HepG2 (cell line): Measurements from ENCODE around the gene PAIP2. TPM values are rescaled to one million over a fixed set of nuclear protein-coding genes. Genes with fewer than 3 reads are reported as not detected.

Experiments
- ATF1 ChIP-seq: IDR thresholded peaks from 2 replicates; pipeline ENCODE4 v1.6.1; 2016; ENCODE audit warnings: mild to moderate bottlenecking, control low read depth
- JUNB ChIP-seq: sonication (generic); formaldehyde crosslinking; IDR thresholded peaks from 2 replicates; pipeline ENCODE4 v1.8.0; 2022; ENCODE audit warnings: missing genetic modification reagents, mild to moderate bottlenecking, borderline replicate concordance
- NBN ChIP-seq: fragments of 450-650 bp; conservative IDR thresholded peaks from 2 replicates; pipeline ENCODE4 v1.6.1; 2017
- PHF21A ChIP-seq: sonication (generic); formaldehyde crosslinking; IDR thresholded peaks from 2 replicates; pipeline ENCODE4 v1.5.0; 2020; ENCODE audit warnings: mild to moderate bottlenecking, missing genetic modification reagents
- PPARG ChIP-seq: conservative IDR thresholded peaks from 2 replicates; pipeline ENCODE4 v1.6.1; 2016; ENCODE audit warnings: missing biosample characterization, missing genetic modification reagents
- PRDM15 ChIP-seq: sonication (generic); formaldehyde crosslinking; IDR thresholded peaks from 2 replicates; pipeline ENCODE4 v1.4.0; 2020; ENCODE audit warnings: missing genetic modification reagents
- SRSF1 ChIP-seq: fragments of 200-400 bp; formaldehyde crosslinking; optimal IDR thresholded peaks from 2 replicates; pipeline ENCODE3; 2017; ENCODE audit warnings: mild to moderate bottlenecking, low read depth, low read length, moderate library complexity
- SSRP1 ChIP-seq: IDR thresholded peaks from 2 replicates; pipeline ENCODE4 v1.6.1; 2016; ENCODE audit warnings: control low read depth
- TEAD2 ChIP-seq: sonication (generic); formaldehyde crosslinking; IDR thresholded peaks from 2 replicates; pipeline ENCODE4 v1.9.0; 2021; ENCODE audit warnings: missing genetic modification reagents
- TP53 ChIP-seq: sonication (generic); formaldehyde crosslinking; conservative IDR thresholded peaks from 2 replicates; pipeline ENCODE4 v1.4.0; 2020; ENCODE audit warnings: missing genetic modification reagents
- XBP1 ChIP-seq: sonication (generic); formaldehyde crosslinking; IDR thresholded peaks from 2 replicates; pipeline ENCODE4 v1.5.0; 2020; ENCODE audit warnings: missing genetic modification reagents
- YY1 ChIP-seq: IDR thresholded peaks from 2 replicates; pipeline ENCODE4 v1.6.1; 2011; ENCODE audit warnings: low read length, low read depth, moderate library complexity, mild to moderate bottlenecking; ENCODE audit not compliant: insufficient read depth, insufficient replicate concordance
- ZFP62 ChIP-seq: sonication (generic); formaldehyde crosslinking; IDR thresholded peaks from 2 replicates; pipeline ENCODE4 v1.4.0; 2020; ENCODE audit warnings: missing genetic modification reagents
- ZNF263 ChIP-seq: sonication (generic); formaldehyde crosslinking; IDR thresholded peaks from 2 replicates; pipeline ENCODE4 v1.4.0; 2020; ENCODE audit warnings: missing genetic modification reagents
- ZNF350 ChIP-seq: sonication (generic); formaldehyde crosslinking; IDR thresholded peaks from 2 replicates; pipeline ENCODE4 v1.4.0; 2020; ENCODE audit warnings: mild to moderate bottlenecking, low read depth, missing genetic modification reagents, borderline replicate concordance
- ZNF530 ChIP-seq: sonication (generic); formaldehyde crosslinking; IDR thresholded peaks from 2 replicates; pipeline ENCODE4 v1.5.0; 2020; ENCODE audit warnings: low read depth, mild to moderate bottlenecking, missing genetic modification reagents
- ZNF768 ChIP-seq: sonication (generic); formaldehyde crosslinking; IDR thresholded peaks from 2 replicates; pipeline ENCODE4 v1.4.0; 2020; ENCODE audit warnings: missing genetic modification reagents
- ZNF83 ChIP-seq: sonication (generic); formaldehyde crosslinking; IDR thresholded peaks from 2 replicates; pipeline ENCODE4 v1.4.0; 2020; ENCODE audit warnings: missing genetic modification reagents, mild to moderate bottlenecking, borderline replicate concordance
- polyA plus RNA-seq, 8 experiments: library from polyadenylated mRNA; depleted of rRNA in 3 of 8; stranded (reverse) in 7 of 8; unstranded in 1 of 8; fragments of >200 nt; fragmentation: Illumina TruSeq in 4 of 8; extraction: Trizol in 4 of 8; gene quantifications; 2 replicates each; pipeline versions ENCODE4 v1.2.1 to v1.2.3, GENCODE V29; 2011 to 2016; ENCODE audit warnings: low read depth in 4 of 8, missing spikeins in 1 of 8, mixed read lengths in 1 of 8; ENCODE audit not compliant: insufficient read depth in 1 of 8
- total RNA-seq, 5 experiments: library from RNA; depleted of rRNA; stranded (reverse); fragments of >200 nt; fragmentation: Illumina TruSeq; extraction: Trizol; gene quantifications; 2 replicates each; pipeline ENCODE4 v1.2.3, GENCODE V29; 2016; ENCODE audit warnings: low read depth in 1 of 5
- TF ChIP-seq, protein P1 (sequence below): sonication (generic); formaldehyde crosslinking; IDR thresholded peaks from 2 replicates; pipeline ENCODE4 v1.4.0; 2020; ENCODE audit warnings: missing genetic modification reagents, borderline replicate concordance
- TF ChIP-seq, protein P2 (sequence below): sonication (generic); formaldehyde crosslinking; conservative IDR thresholded peaks from 2 replicates; pipeline ENCODE4 v1.8.0; 2022; ENCODE audit warnings: low read depth, missing genetic modification reagents
- TF ChIP-seq, protein P3 (sequence below): sonication (generic); formaldehyde crosslinking; IDR thresholded peaks from 2 replicates; pipeline ENCODE4 v1.8.1; 2022; ENCODE audit warnings: mild to moderate bottlenecking, missing genetic modification reagents

The PAIP2 gene
- total and polyA plus RNA-seq, 2 of the 13 experiments (the other 11 are each of a cell fraction or from before 2014, with no cell fraction given) = 61.5 to 76.3 TPM

DNA sequence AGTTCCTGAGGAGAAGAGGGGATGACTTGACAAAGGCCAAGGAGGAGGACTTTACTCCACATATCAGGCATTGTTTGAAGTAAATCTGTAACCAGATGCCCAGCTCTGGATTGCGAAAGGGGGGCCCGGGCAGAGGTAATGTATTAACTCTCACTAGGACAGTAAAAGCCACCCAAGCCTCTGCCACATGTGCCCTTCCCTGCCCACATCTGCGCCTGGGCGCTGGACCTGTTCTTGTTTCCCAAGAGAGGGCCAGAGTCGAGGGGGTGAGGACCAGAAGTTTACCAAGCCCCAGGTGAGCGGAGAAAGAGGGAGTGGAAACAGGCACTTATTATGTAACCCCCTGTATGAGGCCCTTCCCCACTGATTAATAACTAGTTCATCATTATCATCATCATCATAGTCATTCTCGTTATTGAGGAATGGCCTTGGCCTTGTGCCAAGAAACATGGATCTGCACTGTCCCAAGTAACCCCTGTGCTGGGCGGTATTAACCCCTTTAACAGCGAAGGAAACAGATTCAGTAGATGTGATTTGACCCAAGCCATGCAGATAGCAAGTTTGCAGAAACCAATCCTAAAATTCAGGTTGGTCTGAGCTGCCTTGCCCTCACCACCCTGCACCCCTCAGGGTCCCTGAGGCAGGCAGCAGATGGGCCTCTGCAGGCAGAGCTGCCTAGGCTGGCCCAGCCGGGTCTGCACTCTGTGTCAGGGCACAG lies 41.8 kb downstream of the PAIP2 start, which contains the start of gene SLC23A1 (continued):
- TF ChIP-seq, protein P1, sequence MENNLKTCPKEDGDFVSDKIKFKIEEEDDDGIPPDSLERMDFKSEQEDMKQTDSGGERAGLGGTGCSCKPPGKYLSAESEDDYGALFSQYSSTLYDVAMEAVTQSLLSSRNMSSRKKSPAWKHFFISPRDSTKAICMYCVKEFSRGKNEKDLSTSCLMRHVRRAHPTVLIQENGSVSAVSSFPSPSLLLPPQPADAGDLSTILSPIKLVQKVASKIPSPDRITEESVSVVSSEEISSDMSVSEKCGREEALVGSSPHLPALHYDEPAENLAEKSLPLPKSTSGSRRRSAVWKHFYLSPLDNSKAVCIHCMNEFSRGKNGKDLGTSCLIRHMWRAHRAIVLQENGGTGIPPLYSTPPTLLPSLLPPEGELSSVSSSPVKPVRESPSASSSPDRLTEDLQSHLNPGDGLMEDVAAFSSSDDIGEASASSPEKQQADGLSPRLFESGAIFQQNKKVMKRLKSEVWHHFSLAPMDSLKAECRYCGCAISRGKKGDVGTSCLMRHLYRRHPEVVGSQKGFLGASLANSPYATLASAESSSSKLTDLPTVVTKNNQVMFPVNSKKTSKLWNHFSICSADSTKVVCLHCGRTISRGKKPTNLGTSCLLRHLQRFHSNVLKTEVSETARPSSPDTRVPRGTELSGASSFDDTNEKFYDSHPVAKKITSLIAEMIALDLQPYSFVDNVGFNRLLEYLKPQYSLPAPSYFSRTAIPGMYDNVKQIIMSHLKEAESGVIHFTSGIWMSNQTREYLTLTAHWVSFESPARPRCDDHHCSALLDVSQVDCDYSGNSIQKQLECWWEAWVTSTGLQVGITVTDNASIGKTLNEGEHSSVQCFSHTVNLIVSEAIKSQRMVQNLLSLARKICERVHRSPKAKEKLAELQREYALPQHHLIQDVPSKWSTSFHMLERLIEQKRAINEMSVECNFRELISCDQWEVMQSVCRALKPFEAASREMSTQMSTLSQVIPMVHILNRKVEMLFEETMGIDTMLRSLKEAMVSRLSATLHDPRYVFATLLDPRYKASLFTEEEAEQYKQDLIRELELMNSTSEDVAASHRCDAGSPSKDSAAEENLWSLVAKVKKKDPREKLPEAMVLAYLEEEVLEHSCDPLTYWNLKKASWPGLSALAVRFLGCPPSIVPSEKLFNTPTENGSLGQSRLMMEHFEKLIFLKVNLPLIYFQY = no peak
- TF ChIP-seq NBN (no peak), YY1 (no peak), XBP1 (CRISPR knock-in tag) (no peak), ATF1 (CRISPR knock-in tag) (no peak), ZNF83 (CRISPR knock-in tag) (no peak), ZNF768 (CRISPR knock-in tag) (no peak), PHF21A (CRISPR knock-in tag) (peak; percentile 62; the same call in 1 of the 2 replicates), SSRP1 (CRISPR knock-in tag) (no peak), PRDM15 (CRISPR knock-in tag) (no peak), ZNF530 (no peak), SRSF1 (no peak), ZFP62 (CRISPR knock-in tag) (no peak), ZNF263 (CRISPR knock-in tag) (peak; percentile 40; the same call in 1 of the 2 replicates), JUNB (CRISPR knock-in tag) (no peak), TP53 (CRISPR knock-in tag) (no peak), ZNF350 (CRISPR knock-in tag) (no peak), TEAD2 (no peak), PPARG (CRISPR knock-in tag) (no peak)
- TF ChIP-seq, protein P2, sequence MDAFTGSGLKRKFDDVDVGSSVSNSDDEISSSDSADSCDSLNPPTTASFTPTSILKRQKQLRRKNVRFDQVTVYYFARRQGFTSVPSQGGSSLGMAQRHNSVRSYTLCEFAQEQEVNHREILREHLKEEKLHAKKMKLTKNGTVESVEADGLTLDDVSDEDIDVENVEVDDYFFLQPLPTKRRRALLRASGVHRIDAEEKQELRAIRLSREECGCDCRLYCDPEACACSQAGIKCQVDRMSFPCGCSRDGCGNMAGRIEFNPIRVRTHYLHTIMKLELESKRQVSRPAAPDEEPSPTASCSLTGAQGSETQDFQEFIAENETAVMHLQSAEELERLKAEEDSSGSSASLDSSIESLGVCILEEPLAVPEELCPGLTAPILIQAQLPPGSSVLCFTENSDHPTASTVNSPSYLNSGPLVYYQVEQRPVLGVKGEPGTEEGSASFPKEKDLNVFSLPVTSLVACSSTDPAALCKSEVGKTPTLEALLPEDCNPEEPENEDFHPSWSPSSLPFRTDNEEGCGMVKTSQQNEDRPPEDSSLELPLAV (CRISPR knock-in tag) = no peak
- TF ChIP-seq, protein P3, sequence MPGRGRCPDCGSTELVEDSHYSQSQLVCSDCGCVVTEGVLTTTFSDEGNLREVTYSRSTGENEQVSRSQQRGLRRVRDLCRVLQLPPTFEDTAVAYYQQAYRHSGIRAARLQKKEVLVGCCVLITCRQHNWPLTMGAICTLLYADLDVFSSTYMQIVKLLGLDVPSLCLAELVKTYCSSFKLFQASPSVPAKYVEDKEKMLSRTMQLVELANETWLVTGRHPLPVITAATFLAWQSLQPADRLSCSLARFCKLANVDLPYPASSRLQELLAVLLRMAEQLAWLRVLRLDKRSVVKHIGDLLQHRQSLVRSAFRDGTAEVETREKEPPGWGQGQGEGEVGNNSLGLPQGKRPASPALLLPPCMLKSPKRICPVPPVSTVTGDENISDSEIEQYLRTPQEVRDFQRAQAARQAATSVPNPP (CRISPR knock-in tag) = no peak
